ENCODE data around the gene CNPPD1. TPM values are rescaled to one million over a fixed set of nuclear protein-coding genes. Genes with fewer than 3 reads are reported as not detected.

CNPPD1 gene
- total RNA-seq, 1 experiment from 2014 or later, result 32.8 TPM

- H3K4me3 Mint-ChIP-seq, result no peak overlapping the region
- peaks cover 10% of the 10 kb centered on the region for H3K4me1 Mint-ChIP-seq
- no peaks in the 10 kb centered on the region for H3K27me3 Mint-ChIP-seq (ENCODE audit: low read depth)
- ChIA-PET CTCF (no interaction called here), POLR2A (no interaction called here)
- DNase-seq (ENCODE audit: low spot score) (no peak), ATAC-seq (no peak)
- H3K27ac Mint-ChIP-seq, result no peak overlapping the region
- H3K36me3 Mint-ChIP-seq, result peaks cover 43% of the 10 kb centered on the region
- H3K9me3 Mint-ChIP-seq, result no peaks in the 10 kb centered on the region
- TF ChIP-seq ESRRA (CRISPR knock-in tag; IDR thresholded peaks at IDR 0.05; ENCODE audit: borderline replicate concordance), result no peak
- TF ChIP-seq SOX15 (CRISPR knock-in tag; IDR thresholded peaks at IDR 0.05), result no peak
- no peak for TF ChIP-seq RORB (CRISPR knock-in tag; IDR thresholded peaks at IDR 0.05)
- TF ChIP-seq GRHL2 (CRISPR knock-in tag; IDR thresholded peaks at IDR 0.05; ENCODE audit: insufficient replicate concordance, severe bottlenecking), result no peak
Observed at GRCh38 chr2:219225350-219225749, 48.6 kb upstream of the CNPPD1 start.

GRCh38 chr2:219223831-219224610 is 47.3 kb upstream of the CNPPD1 start:
- Mint-ChIP-seq H3K27ac (no peak overlapping the region), H3K27me3 (ENCODE audit: low read depth) (no peaks in the 10 kb centered on the region), H3K36me3 (peaks cover 48% of the 10 kb centered on the region), H3K4me3 (no peak overlapping the region), H3K4me1 (peaks cover 15% of the 10 kb centered on the region), H3K9me3 (no peaks in the 10 kb centered on the region)
- POLR2A ChIA-PET, result no interaction called here
- CTCF ChIA-PET, result no interaction called here
- DNase-seq (ENCODE audit: low spot score) (no peak), ATAC-seq (no peak)
- TF ChIP-seq USF2 (CRISPR knock-in tag; IDR thresholded peaks at IDR 0.05) (no peak), STAT6 (CRISPR knock-in tag; conservative IDR thresholded peaks at IDR 0.05; ENCODE audit: low read depth) (no peak), ZNF512 (CRISPR knock-in tag; IDR thresholded peaks at IDR 0.05; ENCODE audit: borderline replicate concordance) (no peak), FOXJ3 (CRISPR knock-in tag; IDR thresholded peaks at IDR 0.05; ENCODE audit: borderline replicate concordance) (no peak), JAZF1 (CRISPR knock-in tag; IDR thresholded peaks at IDR 0.05) (no peak), CREM (CRISPR knock-in tag; IDR thresholded peaks at IDR 0.05) (no peak), SMAD4 (CRISPR knock-in tag; IDR thresholded peaks at IDR 0.05) (no peak), NFYB (CRISPR knock-in tag; conservative IDR thresholded peaks at IDR 0.05; ENCODE audit: low read depth) (no peak), ZNF671 (CRISPR knock-in tag; IDR thresholded peaks at IDR 0.05) (no peak), CBFB (CRISPR knock-in tag; IDR thresholded peaks at IDR 0.05; ENCODE audit: low read depth) (no peak), MAX (CRISPR knock-in tag; IDR thresholded peaks at IDR 0.05) (no peak), AR (CRISPR knock-in tag; IDR thresholded peaks at IDR 0.05) (no peak), TCF7 (CRISPR knock-in tag; IDR thresholded peaks at IDR 0.05; ENCODE audit: low read depth) (no peak), NR3C1 (CRISPR knock-in tag; conservative IDR thresholded peaks at IDR 0.05; ENCODE audit: low read depth) (no peak), PRDM15 (CRISPR knock-in tag; IDR thresholded peaks at IDR 0.05) (no peak), IRF2 (CRISPR knock-in tag; IDR thresholded peaks at IDR 0.05; ENCODE audit: borderline replicate concordance, low read depth) (no peak), ELF4 (CRISPR knock-in tag; IDR thresholded peaks at IDR 0.05; ENCODE audit: low read depth) (no peak), E2F5 (CRISPR knock-in tag; IDR thresholded peaks at IDR 0.05) (no peak)
